Putamen (tissue), 1 donor: ENCODE data around the gene DPM3.
"Not testable (repeated sequence)": the region's sequence is repeated elsewhere in the genome, so short reads cannot be mapped to it uniquely, and the experiment has no call there.

Source experiments
- DNase-seq: peaks from one replicate; pipeline ENCODE4 v3.0.0-alpha.2; 2016; ENCODE audit warnings: low spot score

The DPM3 gene, protein sequence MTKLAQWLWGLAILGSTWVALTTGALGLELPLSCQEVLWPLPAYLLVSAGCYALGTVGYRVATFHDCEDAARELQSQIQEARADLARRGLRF

GRCh38 chr1:155139895-155140629 is at the start of gene DPM3:
DPM3 (minus strand) TSS chr1:155140531; CDS start chr1:155140240, 291 bp downstream.
- DNase-seq, result peak; percentile 91

DNA sequence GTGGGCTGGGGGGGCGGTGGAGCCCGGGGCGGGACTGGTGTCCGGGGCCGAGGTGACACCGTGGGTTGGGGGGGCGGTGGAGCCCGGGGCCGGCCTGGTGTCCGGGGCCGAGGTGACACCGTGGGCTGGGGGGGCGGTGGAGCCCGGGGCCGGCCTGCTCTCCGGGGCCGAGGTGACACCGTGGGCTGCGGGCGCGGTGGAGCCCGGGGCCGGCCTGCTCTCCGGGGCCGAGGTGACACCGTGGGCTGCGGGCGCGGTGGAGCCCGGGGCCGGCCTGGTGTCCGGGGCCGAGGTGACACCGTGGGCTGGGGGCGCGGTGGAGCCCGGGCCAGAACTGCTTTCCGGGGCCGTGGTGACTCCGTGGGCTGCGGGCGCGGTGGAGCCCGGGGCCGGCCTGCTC is 49.6 kb upstream of the DPM3 start:
- not testable (repeated sequence) for DNase-seq

DNA sequence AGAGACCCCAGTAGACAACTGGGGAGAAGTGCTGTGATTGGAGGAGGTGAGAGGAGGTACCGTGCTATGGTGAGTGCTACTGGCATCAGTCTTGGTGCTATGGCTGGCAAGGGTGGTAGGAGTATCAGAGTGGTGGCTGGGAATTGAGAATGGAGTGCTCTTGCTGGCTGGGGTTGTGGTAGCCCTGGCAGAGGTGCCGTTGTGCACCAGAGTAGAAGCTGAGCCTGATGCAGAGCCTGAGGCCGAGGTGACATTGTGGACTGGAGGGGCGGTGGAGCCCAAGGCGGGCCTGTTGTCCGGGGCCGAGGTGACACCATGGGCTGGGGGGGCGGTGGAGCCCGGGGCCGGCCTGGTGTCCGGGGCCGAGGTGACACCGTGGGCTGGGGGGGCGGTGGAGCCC is 47.9 kb upstream of the DPM3 start:
- no peak for DNase-seq

DNA sequence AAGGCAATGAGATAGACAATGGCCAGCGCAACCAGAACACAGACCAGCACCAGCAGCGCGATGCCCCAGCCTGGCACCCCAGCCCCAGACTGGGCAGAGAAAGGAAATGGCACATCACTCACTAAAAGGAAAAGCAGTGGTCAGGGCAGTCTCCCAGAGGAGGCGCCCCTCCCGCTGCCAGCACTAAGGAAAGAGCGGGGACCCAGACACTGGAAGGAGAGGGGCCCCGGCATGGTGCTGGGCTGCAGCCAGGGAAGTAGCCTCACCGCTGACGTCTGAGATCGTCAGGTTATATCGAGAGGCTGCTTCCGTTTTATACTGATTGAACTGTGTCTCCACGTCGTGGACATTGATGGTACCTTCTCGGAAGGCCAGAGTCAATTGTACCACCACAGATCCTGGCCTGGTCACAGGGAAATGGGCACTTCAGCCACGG is 47.1 kb upstream of the DPM3 start:
- DNase-seq, result no peak

GRCh38 chr1:155186794-155187455 is 46.6 kb upstream of the DPM3 start:
- DNase-seq, result no peak

- DNase-seq, result no peak
Measured at GRCh38 chr1:155186067-155186793, 45.9 kb upstream of the DPM3 start.

- no peak for DNase-seq
Measured at GRCh38 chr1:155185783-155186066, 45.4 kb upstream of the DPM3 start.

DNA sequence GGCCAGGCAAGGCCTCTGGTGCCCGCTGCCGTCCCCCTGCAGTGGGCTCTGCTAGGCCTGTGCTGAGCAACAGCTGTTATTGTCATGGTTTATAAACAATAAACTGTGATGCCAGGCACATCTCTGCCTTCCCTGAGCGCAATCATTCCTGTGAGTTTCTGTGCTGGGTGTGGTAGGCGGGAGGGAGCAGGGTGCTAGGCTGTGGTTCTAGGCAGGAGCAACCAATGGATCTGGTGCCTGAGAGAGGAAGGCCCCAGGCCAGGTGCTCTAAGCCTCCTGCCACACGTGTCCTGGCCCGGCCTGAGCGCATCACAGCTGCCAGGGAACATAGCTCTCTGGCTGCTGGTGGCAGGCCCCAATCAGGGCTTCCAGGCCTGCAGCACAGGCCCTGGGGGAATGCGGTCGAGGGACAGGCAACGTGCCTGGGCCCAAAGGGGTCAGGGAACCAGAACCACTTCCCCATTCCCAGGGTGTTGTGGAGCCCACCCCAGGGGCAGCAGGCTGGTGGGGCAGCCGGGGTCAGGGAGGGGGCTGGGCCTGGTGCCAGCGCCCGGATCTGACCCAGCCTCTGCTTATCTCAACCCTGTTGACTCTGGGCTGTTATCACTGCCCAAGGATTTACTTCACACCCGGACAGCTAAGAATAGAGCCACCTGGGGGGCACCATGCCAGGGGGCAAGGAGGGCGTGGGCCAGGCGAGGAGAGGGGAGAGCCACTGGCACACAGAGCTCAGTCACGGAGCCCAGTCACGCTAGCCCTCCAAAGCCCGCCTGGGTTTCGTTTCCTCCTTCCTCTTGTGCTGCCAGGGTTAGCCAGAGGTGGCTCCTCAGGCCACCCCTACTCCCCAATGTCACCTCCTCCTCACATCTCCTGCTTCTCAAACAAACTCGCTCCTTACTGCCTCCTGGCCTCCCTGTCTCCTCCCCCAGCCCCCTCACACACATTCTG is 44.8 kb upstream of the DPM3 start:
- DNase-seq, result no peak

DNA sequence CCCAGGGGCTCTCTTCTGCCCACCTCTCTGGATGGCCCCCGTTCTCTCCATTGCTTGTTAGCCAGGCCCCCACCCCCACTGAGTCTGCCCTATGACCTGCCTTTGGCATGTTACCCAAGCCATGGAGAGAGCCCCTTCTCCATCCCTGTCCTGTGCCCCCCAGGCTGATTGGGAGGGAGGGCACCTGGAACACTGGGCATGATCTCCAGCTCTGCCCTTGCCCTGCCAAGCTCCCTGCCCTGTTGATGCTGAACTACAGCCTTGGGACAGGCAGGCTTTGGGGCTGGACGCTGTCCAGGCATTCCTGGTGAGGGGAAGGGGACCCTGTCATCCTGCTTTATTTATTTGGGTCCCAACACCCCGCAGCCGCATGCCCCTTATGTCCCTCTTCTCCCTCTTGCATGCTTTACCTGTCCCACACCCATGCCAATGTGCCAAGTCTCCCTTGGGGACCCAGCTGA is 44.0 kb upstream of the DPM3 start:
- DNase-seq, result no peak

- DNase-seq, result no peak
Measured at GRCh38 chr1:155183775-155184221, 43.5 kb upstream of the DPM3 start.

DNA sequence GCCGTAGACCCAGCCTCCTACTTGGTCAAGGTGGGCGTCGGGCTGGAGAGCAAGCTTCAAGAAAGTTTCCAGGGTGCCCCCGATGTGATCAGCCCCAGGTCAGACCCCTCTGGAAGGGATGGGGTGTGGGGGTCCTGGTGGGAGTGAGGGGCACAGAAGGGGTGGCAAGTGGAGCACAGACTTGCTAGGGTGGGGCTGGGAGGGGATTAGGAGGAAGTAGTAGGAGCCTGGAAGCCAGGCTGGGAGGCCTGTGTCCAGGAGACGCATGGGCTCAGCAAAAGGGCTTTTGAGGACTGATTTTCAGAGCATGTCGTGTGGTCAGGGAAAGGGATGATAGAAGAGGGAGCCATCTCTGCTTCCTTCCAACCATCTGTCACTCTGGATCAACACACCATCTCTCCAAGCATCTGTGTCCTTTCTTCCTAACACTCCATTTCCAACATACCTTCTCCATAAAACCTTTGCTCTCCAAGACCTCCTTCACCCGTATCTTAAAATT is 41.8 kb upstream of the DPM3 start:
- no peak for DNase-seq

DNA sequence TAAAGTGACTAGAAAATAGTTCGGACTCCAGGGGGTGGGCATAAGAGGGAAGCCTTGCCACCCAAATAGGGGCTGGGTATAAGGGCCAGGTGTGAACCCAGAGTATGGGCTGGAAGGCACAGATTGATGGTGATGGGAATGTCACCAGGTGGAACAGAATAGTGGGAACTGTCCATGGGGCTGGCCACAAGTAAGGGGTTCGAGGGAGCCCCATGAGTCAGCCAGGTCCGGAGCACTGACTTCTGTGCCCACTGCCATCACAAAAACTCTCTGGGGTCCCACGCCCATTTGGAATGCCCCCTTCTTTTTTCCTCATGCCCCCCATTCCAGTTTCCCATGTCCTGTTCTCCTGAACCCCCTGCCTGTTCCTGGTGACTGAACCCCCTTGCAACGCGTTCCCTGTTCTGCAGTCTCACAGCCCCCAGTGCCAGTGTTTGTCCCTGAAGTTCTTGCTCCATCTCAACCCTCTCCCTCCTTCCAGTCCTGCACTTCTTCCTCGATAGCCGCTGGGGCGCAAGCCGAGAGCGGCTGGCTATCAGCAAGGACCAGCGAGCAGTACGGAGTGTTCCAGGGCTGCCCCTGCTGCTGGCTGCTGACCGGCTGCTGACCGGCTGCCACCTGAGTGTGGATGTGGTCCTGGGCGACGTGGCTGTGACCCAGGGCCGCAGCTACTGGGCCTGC is 41.2 kb upstream of the DPM3 start:
- no peak for DNase-seq

DNA sequence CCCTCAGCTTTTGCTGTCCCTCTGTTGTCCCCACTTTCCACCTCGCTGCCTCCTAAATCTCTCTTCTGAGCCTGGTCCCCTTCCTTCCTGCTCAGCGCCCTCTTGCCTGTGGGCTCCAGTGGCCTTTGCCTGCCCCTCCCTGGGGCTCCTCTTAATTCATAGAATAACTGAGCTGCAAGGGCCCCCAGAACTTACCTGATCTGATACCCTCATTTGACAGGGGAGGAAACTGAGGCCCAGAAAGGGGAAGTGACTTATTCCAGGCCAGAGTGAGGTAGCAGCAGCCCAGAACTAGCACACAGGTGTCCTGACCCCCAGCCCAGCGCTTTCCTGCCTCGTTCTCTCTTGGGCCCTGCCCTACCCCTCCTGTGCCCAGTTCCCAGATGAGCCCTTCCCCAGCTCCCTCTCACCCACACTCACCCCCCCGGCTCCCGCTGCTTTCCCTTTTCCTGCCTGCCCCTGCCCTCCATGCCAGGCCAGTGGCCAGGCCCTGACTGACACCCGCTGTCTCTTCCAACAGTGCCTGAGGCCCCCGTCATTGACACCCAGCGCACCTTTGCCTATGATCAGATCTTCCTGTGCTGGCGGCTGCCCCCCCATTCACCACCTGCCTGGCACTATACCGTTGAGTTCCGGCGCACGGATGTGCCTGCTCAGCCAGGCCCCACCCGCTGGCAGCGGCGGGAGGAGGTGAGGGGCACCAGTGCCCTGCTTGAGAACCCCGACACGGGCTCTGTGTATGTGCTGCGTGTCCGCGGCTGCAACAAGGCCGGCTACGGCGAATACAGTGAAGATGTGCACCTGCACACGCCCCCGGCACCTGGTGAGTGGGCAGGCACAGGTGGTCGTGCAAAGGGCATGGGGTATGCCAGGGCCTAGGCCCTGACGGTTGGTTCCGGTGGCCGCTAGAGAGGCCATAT is 39.0 kb upstream of the DPM3 start:
- no peak for DNase-seq

DNA sequence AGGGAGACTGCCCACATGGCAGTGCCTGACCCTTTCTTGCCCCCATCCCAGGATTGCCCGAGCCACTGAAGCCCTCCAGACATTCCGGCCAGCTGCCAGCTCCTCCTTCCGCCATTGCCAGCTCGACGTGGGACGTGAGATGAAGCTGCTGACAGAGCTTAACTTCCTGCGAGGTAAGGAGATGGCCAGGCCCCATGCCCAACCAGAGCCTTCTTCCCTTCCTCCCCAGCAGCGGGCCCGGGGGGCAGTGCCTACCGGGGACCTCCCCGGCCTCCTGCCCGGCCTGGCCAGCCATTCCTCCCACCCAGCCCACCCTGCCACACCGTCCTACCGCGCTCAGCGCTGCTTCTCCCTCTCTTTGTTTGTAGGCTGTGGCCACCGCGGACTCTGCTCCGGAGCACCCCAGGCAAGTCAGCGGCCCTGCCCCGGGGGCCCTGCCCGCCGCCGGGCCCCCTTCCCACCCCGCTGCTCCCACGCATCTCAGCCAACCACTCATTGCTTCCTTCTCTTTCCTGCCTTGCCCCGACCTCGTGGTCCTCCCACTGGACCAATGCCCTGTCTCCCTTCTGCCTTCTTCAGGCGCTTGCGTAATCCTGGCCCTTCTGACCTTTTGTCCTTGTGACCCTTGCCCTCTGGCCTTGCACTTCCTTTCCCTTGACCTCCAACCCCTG is 38.2 kb upstream of the DPM3 start:
- DNase-seq, result no peak

GRCh38 chr1:155177918-155178281 is 37.6 kb upstream of the DPM3 start:
- no peak for DNase-seq

DNA sequence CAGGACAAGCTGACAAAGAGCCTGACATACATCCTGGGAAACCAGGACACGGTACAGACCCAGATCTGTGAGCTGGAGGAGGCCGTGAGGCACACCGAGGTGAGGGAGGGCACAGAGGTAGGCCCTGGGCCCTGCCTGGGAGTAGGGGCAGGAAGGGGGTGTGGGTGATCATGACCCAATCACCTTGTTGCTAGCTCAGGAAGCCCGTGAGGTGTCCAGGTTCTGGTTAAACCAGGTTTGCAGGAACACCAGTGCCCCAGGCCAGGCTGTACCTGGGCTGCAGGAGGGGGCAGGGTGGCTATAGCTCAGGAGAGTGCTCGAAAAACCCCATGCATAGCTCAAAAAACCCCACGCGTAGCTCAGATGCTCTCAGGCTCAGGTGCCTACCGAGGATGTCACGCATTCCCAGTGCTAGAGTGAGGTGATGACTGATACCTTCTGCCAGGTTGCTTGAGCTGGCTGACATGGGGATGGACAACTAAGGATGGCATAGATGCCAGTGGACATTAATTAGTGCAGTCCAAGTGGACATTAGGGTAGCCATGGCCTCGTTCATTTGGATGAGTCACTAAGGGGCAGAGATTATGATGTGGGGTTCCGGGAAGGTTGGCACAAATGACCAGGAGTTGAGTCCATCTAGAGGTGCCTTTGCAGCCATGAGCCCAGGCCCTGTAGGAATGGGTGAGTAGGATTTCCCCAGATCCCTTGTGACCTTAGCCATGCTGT is 37.0 kb upstream of the DPM3 start:
- DNase-seq, result no peak

DNA sequence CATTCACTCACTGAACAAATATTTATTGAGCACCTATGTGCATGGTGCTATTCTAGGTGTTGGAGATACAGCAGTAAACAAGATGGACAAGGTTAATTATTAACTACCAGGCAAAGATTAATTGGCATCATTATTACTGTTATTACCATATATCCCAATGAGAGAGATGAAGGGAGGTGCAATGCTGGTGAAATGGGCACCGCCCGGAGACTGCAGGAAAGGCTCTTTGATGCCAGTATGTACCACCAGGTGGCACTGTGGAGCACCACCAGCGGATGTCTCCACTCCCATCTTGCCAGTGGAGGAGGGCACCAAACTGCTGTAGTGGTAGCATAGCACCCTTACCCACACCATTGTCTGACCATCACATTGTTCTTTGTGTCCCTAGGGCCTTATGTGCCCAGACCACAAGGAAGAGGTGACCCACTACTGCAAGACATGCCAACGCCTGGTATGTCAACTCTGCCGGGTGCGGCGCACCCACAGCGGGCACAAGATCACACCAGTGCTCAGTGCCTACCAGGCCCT is 36.3 kb upstream of the DPM3 start:
- DNase-seq, result peak; percentile 76

DNA sequence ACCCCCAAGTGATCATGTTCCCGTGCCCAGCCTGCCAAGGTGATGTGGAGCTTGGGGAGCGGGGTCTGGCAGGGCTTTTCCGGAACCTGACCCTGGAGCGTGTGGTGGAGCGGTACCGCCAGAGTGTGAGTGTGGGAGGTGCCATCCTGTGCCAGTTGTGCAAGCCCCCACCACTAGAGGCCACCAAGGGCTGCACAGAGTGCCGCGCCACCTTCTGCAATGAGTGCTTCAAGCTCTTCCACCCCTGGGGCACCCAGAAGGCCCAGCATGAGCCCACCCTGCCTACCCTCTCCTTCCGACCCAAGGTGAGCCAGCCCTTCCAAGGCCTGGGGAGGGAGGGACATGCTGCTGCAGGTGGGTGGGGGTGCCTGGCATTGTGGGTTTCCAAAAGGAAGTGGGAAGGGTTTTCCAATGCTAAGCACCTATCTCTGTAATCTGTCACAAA is 35.6 kb upstream of the DPM3 start:
- DNase-seq, result no peak
